Erythroblast (primary cell): Measurements from ENCODE around the gene SSPN.

Source experiments
- GATA1 ChIP-seq: IDR thresholded peaks from 2 replicates; pipeline ENCODE4 v1.6.1; 2011; ENCODE audit warnings: low read depth, mild to moderate bottlenecking, control low read depth, low read length, moderate library complexity
- POLR2A ChIP-seq: IDR thresholded peaks from 2 replicates; pipeline ENCODE4 v1.6.1; 2011; ENCODE audit warnings: mild to moderate bottlenecking, low read length

DNA sequence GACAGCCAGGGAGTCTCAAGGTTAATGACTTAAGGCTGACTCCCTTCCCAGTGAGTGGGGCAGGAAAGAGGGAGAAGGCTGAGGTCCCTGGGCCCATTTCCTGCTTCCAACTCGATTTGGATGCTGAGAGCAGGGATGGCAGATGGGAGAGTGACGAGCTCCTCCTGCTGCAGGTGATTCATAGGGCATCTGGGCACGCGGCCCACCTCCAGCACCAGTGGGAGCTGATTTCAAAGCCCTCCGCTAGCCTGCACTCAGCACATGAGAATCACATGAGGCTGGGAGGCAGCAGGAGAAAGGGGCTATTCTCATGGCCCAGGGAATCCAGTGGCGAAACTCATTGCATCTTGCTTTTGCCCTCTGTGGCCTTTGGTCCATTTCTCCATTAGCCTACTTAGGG lies 90.8 kb downstream of the SSPN start:
- no peak for TF ChIP-seq POLR2A
- TF ChIP-seq GATA1, result no peak
